CD4-positive, alpha-beta T cell (primary cell): ENCODE measurements around the gene BIRC6. TPM values are rescaled to one million over a fixed set of nuclear protein-coding genes. Genes with fewer than 3 reads are reported as not detected.
A peak's percentile ranks its signal among the peaks of the same experiment; 100 is the strongest.

Experiments used
- ATAC-seq: fragments of 200-7000 bp; cut with Tn5 transposase; one replicate; pipeline ENCODE4 v1.10.0; 2022; ENCODE audit warnings: mild to moderate bottlenecking; ENCODE audit not compliant: poor library complexity
- CTCF ChIA-PET: fragments of 350-600 bp; sonication (Branson Sonifier 250); formaldehyde crosslinking; loops from one replicate; lab custom pipeline; 2021; ENCODE audit warnings: antibody characterized with exemption, inconsistent platforms; lab: Charles Lee
- POLR2A ChIA-PET: fragments of 350-600 bp; sonication (Branson Sonifier 250); formaldehyde crosslinking; loops from one replicate; lab custom pipeline; 2021; ENCODE audit warnings: antibody characterized with exemption, inconsistent platforms; lab: Charles Lee
- DNase-seq, 14 experiments: peaks; one replicate each; pipeline ENCODE4 v3.0.0-alpha.2; 2013 to 2020; ENCODE audit warnings: mixed read lengths in 2 of 14
- H3K27ac ChIP-seq, 2 donors: one replicate each; pipeline versions ENCODE4 v1.5.1 to v1.7.0; 2013; ENCODE audit warnings: low read length in 2 of 2, low read depth in 1 of 2, mild to moderate bottlenecking in 1 of 2
- H3K27me3 ChIP-seq, 2 experiments: 1 replicate in 1 of 2; 2 replicates in 1 of 2; pipeline versions ENCODE4 v1.6.1 to v1.7.0; 2013; ENCODE audit warnings: low read length in 2 of 2, control low read depth in 1 of 2, mild to moderate bottlenecking in 1 of 2, moderate library complexity in 1 of 2; ENCODE audit not compliant: insufficient read depth in 2 of 2, control insufficient read depth in 1 of 2
- H3K36me3 ChIP-seq: one replicate; pipeline ENCODE4 v1.6.1; 2013; ENCODE audit warnings: low read length, control low read depth; ENCODE audit not compliant: insufficient read depth
- H3K4me1 ChIP-seq: one replicate; pipeline ENCODE4 v1.6.1; 2013; ENCODE audit warnings: low read length, control low read depth; ENCODE audit not compliant: insufficient read depth
- H3K4me3 ChIP-seq: one replicate; pipeline ENCODE4 v1.5.1; 2013; ENCODE audit warnings: mild to moderate bottlenecking, low read length, moderate library complexity
- H3K9me3 ChIP-seq, 2 experiments: 1 replicate in 1 of 2; 2 replicates in 1 of 2; pipeline versions ENCODE4 v1.6.1 to v1.7.0; 2013; ENCODE audit warnings: low read length in 2 of 2, mild to moderate bottlenecking in 2 of 2, control low read depth in 1 of 2, moderate library complexity in 1 of 2; ENCODE audit not compliant: control insufficient read depth in 1 of 2, insufficient read depth in 1 of 2
- H3K27ac Mint-ChIP-seq: one replicate; pipeline ENCODE4 v1.8.0; 2020; ENCODE audit warnings: mixed read lengths
- H3K27me3 Mint-ChIP-seq: one replicate; pipeline ENCODE4 v1.8.0; 2021; ENCODE audit warnings: mixed read lengths
- H3K36me3 Mint-ChIP-seq: one replicate; pipeline ENCODE4 v1.8.0; 2021; ENCODE audit warnings: low read depth, mixed read lengths
- H3K4me1 Mint-ChIP-seq: one replicate; pipeline ENCODE4 v1.8.0; 2021; ENCODE audit warnings: low read depth, mixed read lengths
- H3K4me3 Mint-ChIP-seq: one replicate; pipeline ENCODE4 v1.8.0; 2020; ENCODE audit warnings: mild to moderate bottlenecking, mixed read lengths
- H3K9me3 Mint-ChIP-seq: one replicate; pipeline ENCODE4 v1.8.0; 2020; ENCODE audit warnings: mixed read lengths
- CTCF ChIP-seq: fragments of 200-600 bp; IDR thresholded peaks from one replicate; pipeline ENCODE4 v1.8.0; 2022; ENCODE audit warnings: antibody characterized with exemption, mild to moderate bottlenecking
- intact Hi-C, 2 experiments: fragments of 100-400 bp; cut with DNase I in 1 of 2; cut with micrococcal nuclease in 1 of 2; formaldehyde crosslinking; loops; one replicate each; pipeline versions ENCODE4 v1.15.1 to v1.9.0; 2023 to 2025; cut with DNase I, micrococcal nuclease
- total RNA-seq, 174 experiments: library from RNA in 2 of 174; stranded (reverse) in 2 of 174; gene quantifications; one replicate each; pipeline ENCODE4 v1.2.3 and lab custom pipeline; 2021 to 2026

BIRC6 gene
- total RNA-seq, 2 experiments from 2014 or later, result 110 to 113 TPM

DNA sequence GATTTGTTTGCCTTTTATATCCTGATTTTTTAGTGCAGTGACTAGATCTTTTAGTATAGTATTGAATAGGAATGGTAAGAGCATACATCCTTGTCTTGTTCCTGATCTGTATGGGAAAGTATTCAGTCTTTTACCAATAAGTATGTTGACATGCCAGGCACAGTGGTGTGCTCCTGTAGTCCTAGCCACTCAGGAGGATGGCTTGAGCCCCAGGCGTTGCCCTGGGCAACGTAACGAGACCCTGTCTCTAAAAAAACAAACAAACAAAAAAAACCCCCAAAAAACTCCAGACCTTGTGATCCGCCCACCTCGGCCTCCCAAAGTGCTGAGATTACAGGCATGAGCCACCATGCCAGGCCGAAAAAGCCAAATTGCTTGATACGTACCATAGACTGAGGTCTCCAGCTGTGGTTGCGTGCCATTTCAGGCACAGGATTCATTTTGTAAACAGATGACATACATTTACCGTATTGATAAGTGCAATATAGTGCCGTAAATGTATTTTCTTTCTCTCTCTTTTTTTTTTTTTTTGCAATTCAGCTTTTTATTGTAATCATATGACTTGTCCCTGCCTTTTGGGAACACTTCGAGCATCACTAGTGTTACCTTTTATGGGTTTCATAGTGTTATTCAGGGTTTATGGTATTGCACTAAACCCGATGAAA lies 18.5 kb downstream of the BIRC6 start:
- peaks cover 13% of the 10 kb centered on the region for H3K36me3 ChIP-seq
- no peaks in the 10 kb centered on the region for H3K27me3 ChIP-seq
- ATAC-seq (no peak), DNase-seq (no peak)
- ChIA-PET CTCF (no interaction called here), POLR2A (no interaction called here)
- no peak overlapping the region for H3K27ac ChIP-seq
- Mint-ChIP-seq H3K4me3 (no peak overlapping the region), H3K9me3 (no peaks in the 10 kb centered on the region), H3K27me3 (no peaks in the 10 kb centered on the region), H3K4me1 (peaks cover 76% of the 10 kb centered on the region), H3K27ac (peak overlapping the region; percentile 27), H3K36me3 (peaks cover 35% of the 10 kb centered on the region)
- H3K9me3 ChIP-seq, result no peaks in the 10 kb centered on the region
- H3K4me3 ChIP-seq, result no peak overlapping the region
- H3K4me1 ChIP-seq, result peaks cover 15% of the 10 kb centered on the region
- no peak for TF ChIP-seq CTCF
- intact Hi-C loops, result no loop called here

DNA sequence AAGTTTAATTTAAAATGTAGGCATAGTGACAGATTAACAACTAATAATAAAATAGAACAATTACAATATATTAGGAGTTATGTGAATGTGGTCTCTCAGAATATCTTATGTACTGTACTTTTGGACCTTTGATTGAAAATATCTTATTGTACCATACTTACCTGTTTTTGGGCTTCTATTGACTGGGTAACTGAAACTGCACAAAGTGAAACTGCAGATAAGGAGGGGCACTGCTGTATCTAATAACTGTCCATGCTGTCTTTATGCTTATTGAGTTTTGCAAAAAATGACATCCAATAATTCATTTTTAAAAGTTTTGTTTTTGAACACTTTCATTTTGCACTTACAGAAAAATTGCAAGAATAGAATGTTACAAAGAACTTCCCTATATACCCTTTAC lies 19.9 kb downstream of the BIRC6 start:
- TF ChIP-seq CTCF, result no peak
- Mint-ChIP-seq H3K36me3 (peaks cover 48% of the 10 kb centered on the region), H3K4me3 (no peak overlapping the region), H3K27me3 (no peaks in the 10 kb centered on the region), H3K4me1 (peaks cover 71% of the 10 kb centered on the region), H3K27ac (peak overlapping the region; percentile 55), H3K9me3 (no peaks in the 10 kb centered on the region)
- no peaks in the 10 kb centered on the region for H3K9me3 ChIP-seq
- no peak overlapping the region for H3K4me3 ChIP-seq
- ChIA-PET CTCF (no interaction called here), POLR2A (no interaction called here)
- no peak overlapping the region for H3K27ac ChIP-seq
- H3K36me3 ChIP-seq, result peaks cover 23% of the 10 kb centered on the region
- DNase-seq (no peak), ATAC-seq (no peak)
- no peaks in the 10 kb centered on the region for H3K27me3 ChIP-seq
- intact Hi-C loops, result no loop called here
- peaks cover 15% of the 10 kb centered on the region for H3K4me1 ChIP-seq

GRCh38 chr2:32377928-32378327 lies 21.1 kb downstream of the BIRC6 start:
- ATAC-seq, result no peak
- H3K27ac Mint-ChIP-seq, result peak overlapping the region; percentile 55
- Histone ChIP-seq H3K4me1 (peaks cover 15% of the 10 kb centered on the region), H3K27ac (no peak overlapping the region), H3K9me3 (no peaks in the 10 kb centered on the region), H3K4me3 (no peak overlapping the region), H3K36me3 (peaks cover 30% of the 10 kb centered on the region), H3K27me3 (no peaks in the 10 kb centered on the region)
- H3K4me3 Mint-ChIP-seq, result no peak overlapping the region
- ChIA-PET POLR2A (no interaction called here), CTCF (interaction anchor here (1.3 kb wide), 1 partner anchor 20 kb away, joined by 3 read pairs; no protein-coding TSS in a partner anchor)
- intact Hi-C loops, result no loop called here
- no peak for TF ChIP-seq CTCF
- H3K4me1 Mint-ChIP-seq, result peaks cover 62% of the 10 kb centered on the region
- H3K27me3 Mint-ChIP-seq, result no peaks in the 10 kb centered on the region
- peaks cover 46% of the 10 kb centered on the region for H3K36me3 Mint-ChIP-seq
- no peak for DNase-seq
- no peaks in the 10 kb centered on the region for H3K9me3 Mint-ChIP-seq
